HL-60 (cell line): Measurements from ENCODE around the gene TRIM29.

Source experiments
- DNase-seq, 2 experiments: peaks; one replicate each; pipeline ENCODE4 v3.0.0-alpha.2; 2010 to 2020; ENCODE audit warnings: low read depth in 1 of 2, low spot score in 1 of 2
- H3K27ac ChIP-seq: fragments of 250-450 bp; sonication (Bioruptor Pico); replicated peaks from 2 replicates; pipeline ENCODE4 v1.5.1; 2020; ENCODE audit warnings: mild to moderate bottlenecking, moderate library complexity
- H3K27me3 ChIP-seq: fragments of 250-450 bp; sonication (Bioruptor Pico); 2 replicates; pipeline ENCODE4 v1.5.1; 2021; ENCODE audit warnings: mild to moderate bottlenecking, moderate library complexity; ENCODE audit not compliant: insufficient read depth, poor library complexity, severe bottlenecking
- H3K4me3 ChIP-seq: replicated peaks from 2 replicates; pipeline ENCODE4 v1.5.1; 2011; ENCODE audit warnings: mild to moderate bottlenecking, control low read depth, low read length; ENCODE audit not compliant: insufficient read depth
- CTCF ChIP-seq: IDR thresholded peaks from one replicate; pipeline ENCODE4 v1.5.1; 2011; ENCODE audit warnings: low read length, control low read depth, inconsistent platforms; ENCODE audit not compliant: insufficient read depth
- GABPA ChIP-seq: IDR thresholded peaks from 2 replicates; pipeline ENCODE4 v1.6.1; 2012; ENCODE audit warnings: low read depth
- POLR2AphosphoS5 ChIP-seq: IDR thresholded peaks from 2 replicates; pipeline ENCODE4 v1.6.1; 2012; ENCODE audit warnings: low read depth
- REST ChIP-seq: IDR thresholded peaks from 2 replicates; pipeline ENCODE4 v1.6.1; 2012; ENCODE audit warnings: low read depth; ENCODE audit not compliant: insufficient replicate concordance
- SPI1 ChIP-seq: IDR thresholded peaks from 2 replicates; pipeline ENCODE4 v1.6.1; 2012; ENCODE audit warnings: low read depth, mild to moderate bottlenecking, borderline replicate concordance

TRIM29 gene

GRCh38 chr11:120132645-120133185, 5.2 kb downstream of the TRIM29 start:
- TF ChIP-seq GABPA, result no peak
- TF ChIP-seq CTCF, result no peak
- no peak for TF ChIP-seq SPI1
- no peak for TF ChIP-seq POLR2AphosphoS5
- no peak for TF ChIP-seq REST
- Histone ChIP-seq H3K27ac (no peak overlapping the region), H3K4me3 (no peak overlapping the region), H3K27me3 (peaks cover 2% of the 10 kb centered on the region)
- no peak for DNase-seq

GRCh38 chr11:120131941-120132644, 5.8 kb downstream of the TRIM29 start:
- no peak for DNase-seq
- H3K27ac ChIP-seq, result no peak overlapping the region
- no peak for TF ChIP-seq CTCF
- TF ChIP-seq GABPA, result no peak
- TF ChIP-seq REST, result no peak
- no peak for TF ChIP-seq POLR2AphosphoS5
- TF ChIP-seq SPI1, result no peak
- peaks cover 2% of the 10 kb centered on the region for H3K27me3 ChIP-seq
- no peak overlapping the region for H3K4me3 ChIP-seq

GRCh38 chr11:120130991-120131760, 6.7 kb downstream of the TRIM29 start:
- no peak overlapping the region for H3K4me3 ChIP-seq
- H3K27ac ChIP-seq, result no peak overlapping the region
- no peak for DNase-seq
- peaks cover 2% of the 10 kb centered on the region for H3K27me3 ChIP-seq
- TF ChIP-seq CTCF (no peak), SPI1 (no peak), GABPA (no peak), REST (no peak), POLR2AphosphoS5 (no peak)
